K562 (cell line): ENCODE measurements around the gene SOCS4.

Experiments used
- CHCHD3 ChIP-seq: fragments of 250-450 bp; sonication (Bioruptor Pico); IDR thresholded peaks from 2 replicates; pipeline ENCODE4 v2.1.2; 2022; ENCODE audit warnings: mild to moderate bottlenecking
- CHD2 ChIP-seq: IDR thresholded peaks from 2 replicates; pipeline ENCODE4 v1.6.1; 2011; ENCODE audit warnings: low read depth, low read length
- POLR2AphosphoS5 ChIP-seq: IDR thresholded peaks from 2 replicates; pipeline ENCODE4 v1.6.1; 2011; ENCODE audit warnings: mild to moderate bottlenecking, low read depth, low read length, moderate library complexity; ENCODE audit not compliant: control insufficient read depth, insufficient read depth
- TF ChIP-seq, protein P1 (sequence below): sonication (generic); formaldehyde crosslinking; IDR thresholded peaks from 2 replicates; pipeline ENCODE4 v1.9.0; 2022; ENCODE audit warnings: mild to moderate bottlenecking, missing genetic modification reagents
- TF ChIP-seq, protein P2 (sequence below): sonication (generic); formaldehyde crosslinking; IDR thresholded peaks from 2 replicates; pipeline ENCODE4 v1.5.0; 2020; ENCODE audit warnings: missing genetic modification reagents
- TF ChIP-seq, protein P3 (sequence below), 3 experiments: IDR thresholded peaks in 2 of 3; conservative IDR thresholded peaks in 1 of 3; 2 replicates each; pipeline ENCODE4 v1.5.1; 2011 to 2012; ENCODE audit warnings: low read length in 3 of 3, mild to moderate bottlenecking in 3 of 3, control low read depth in 2 of 3, improper control_type of control experiment in 1 of 3, inconsistent platforms in 1 of 3, low read depth in 1 of 3, mixed read lengths in 1 of 3, moderate library complexity in 1 of 3; ENCODE audit not compliant: insufficient read depth in 2 of 3

DNA sequence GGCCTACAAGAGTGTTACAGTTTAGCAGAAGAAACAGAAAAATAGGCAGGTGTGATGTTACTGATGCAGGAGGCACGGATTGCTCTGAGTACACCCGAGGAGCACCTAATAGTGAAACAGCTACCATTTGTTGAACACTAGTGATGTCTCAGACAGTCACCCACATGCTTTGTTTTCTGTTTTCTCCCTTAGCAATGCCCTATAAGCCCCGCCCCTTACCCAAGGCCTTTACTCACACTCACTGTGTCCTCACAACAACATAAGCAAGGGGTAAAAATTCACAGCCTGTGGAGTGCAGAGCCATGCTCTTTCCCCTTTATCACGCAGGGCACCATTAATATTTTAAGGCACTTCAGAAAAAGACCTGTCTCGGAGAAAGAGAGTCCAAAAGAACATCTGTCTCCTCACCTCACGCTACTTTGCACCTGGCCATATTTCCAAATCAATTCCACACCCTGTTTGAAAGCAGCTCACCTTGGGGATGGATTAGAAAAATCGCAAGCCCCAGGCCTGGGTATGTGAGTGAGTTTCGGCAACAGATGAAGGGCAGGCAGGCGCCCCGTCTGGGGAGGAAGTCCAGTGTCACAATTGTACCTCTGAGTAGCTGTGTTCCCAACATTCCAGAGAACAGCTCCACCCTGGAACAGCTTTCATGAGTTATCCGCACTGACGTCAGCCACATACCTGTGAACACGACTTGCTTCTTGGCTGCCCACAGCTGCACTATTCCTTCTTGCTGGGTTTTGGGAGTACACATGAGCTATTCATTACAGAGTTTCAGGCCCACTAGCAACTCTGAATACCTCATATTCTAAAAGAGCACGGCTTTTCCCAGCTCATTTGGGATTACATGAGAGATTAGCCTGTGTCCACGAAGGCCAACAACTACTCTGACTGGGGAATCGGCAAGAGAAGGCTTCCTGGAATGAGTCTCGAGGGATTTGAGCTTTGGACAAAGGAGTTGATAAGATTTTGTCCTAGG is 50.4 kb downstream of the SOCS4 start:
- TF ChIP-seq, protein P1, sequence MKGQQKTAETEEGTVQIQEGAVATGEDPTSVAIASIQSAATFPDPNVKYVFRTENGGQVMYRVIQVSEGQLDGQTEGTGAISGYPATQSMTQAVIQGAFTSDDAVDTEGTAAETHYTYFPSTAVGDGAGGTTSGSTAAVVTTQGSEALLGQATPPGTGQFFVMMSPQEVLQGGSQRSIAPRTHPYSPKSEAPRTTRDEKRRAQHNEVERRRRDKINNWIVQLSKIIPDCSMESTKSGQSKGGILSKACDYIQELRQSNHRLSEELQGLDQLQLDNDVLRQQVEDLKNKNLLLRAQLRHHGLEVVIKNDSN = no peak
- TF ChIP-seq, protein P2, sequence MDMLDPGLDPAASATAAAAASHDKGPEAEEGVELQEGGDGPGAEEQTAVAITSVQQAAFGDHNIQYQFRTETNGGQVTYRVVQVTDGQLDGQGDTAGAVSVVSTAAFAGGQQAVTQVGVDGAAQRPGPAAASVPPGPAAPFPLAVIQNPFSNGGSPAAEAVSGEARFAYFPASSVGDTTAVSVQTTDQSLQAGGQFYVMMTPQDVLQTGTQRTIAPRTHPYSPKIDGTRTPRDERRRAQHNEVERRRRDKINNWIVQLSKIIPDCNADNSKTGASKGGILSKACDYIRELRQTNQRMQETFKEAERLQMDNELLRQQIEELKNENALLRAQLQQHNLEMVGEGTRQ (CRISPR knock-in tag) = no peak
- TF ChIP-seq POLR2AphosphoS5 (no peak), CHCHD3 (no peak), CHD2 (no peak)
- TF ChIP-seq, protein P3, sequence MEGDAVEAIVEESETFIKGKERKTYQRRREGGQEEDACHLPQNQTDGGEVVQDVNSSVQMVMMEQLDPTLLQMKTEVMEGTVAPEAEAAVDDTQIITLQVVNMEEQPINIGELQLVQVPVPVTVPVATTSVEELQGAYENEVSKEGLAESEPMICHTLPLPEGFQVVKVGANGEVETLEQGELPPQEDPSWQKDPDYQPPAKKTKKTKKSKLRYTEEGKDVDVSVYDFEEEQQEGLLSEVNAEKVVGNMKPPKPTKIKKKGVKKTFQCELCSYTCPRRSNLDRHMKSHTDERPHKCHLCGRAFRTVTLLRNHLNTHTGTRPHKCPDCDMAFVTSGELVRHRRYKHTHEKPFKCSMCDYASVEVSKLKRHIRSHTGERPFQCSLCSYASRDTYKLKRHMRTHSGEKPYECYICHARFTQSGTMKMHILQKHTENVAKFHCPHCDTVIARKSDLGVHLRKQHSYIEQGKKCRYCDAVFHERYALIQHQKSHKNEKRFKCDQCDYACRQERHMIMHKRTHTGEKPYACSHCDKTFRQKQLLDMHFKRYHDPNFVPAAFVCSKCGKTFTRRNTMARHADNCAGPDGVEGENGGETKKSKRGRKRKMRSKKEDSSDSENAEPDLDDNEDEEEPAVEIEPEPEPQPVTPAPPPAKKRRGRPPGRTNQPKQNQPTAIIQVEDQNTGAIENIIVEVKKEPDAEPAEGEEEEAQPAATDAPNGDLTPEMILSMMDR (IDR thresholded peaks at IDR 0.05 in 2 of 3, conservative IDR thresholded peaks at IDR 0.05 in 1 of 3; ENCODE audit: insufficient read depth in 2 of 3, low read depth in 1 of 3, low read length in 3 of 3) = no peak
